Parathyroid adenoma (tissue), 2 donors: ENCODE results near the gene DNAJC13.

Source experiments
- H2AFZ ChIP-seq: fragments of 300-600 bp; sonication (generic); one replicate; pipeline ENCODE4 v1.7.0; 2017; ENCODE audit warnings: antibody characterized with exemption, mild to moderate bottlenecking
- H3K27ac ChIP-seq: fragments of 300-600 bp; sonication (generic); one replicate; pipeline ENCODE4 v1.7.0; 2017
- H3K27me3 ChIP-seq: fragments of 300-600 bp; sonication (generic); one replicate; pipeline ENCODE4 v1.7.0; 2017; ENCODE audit warnings: low read length; ENCODE audit not compliant: control insufficient read depth, insufficient read depth
- H3K36me3 ChIP-seq: fragments of 300-600 bp; sonication (generic); one replicate; pipeline ENCODE4 v1.7.0; 2017; ENCODE audit warnings: low read length; ENCODE audit not compliant: control insufficient read depth, insufficient read depth
- H3K4me1 ChIP-seq: fragments of 300-600 bp; sonication (generic); one replicate; pipeline ENCODE4 v1.7.0; 2017; ENCODE audit warnings: control low read depth
- H3K4me2 ChIP-seq: fragments of 300-600 bp; sonication (generic); one replicate; pipeline ENCODE4 v1.7.0; 2017; ENCODE audit warnings: low read length
- H3K4me3 ChIP-seq: fragments of 300-600 bp; sonication (generic); one replicate; pipeline ENCODE4 v1.7.0; 2017; ENCODE audit warnings: low read depth, low read length
- H3K79me2 ChIP-seq: fragments of 300-600 bp; sonication (generic); one replicate; pipeline ENCODE4 v1.7.0; 2017; ENCODE audit warnings: control low read depth
- H3K9ac ChIP-seq: fragments of 300-600 bp; sonication (generic); one replicate; pipeline ENCODE4 v1.7.0; 2017; ENCODE audit warnings: mild to moderate bottlenecking
- H3K9me3 ChIP-seq: fragments of 300-600 bp; sonication (generic); one replicate; pipeline ENCODE4 v1.7.0; 2017; ENCODE audit warnings: low read length; ENCODE audit not compliant: control insufficient read depth
- CTCF ChIP-seq: fragments of 300-600 bp; sonication (generic); IDR thresholded peaks from one replicate; pipeline ENCODE4 v1.7.0; 2017; ENCODE audit warnings: antibody characterized with exemption, mild to moderate bottlenecking
- donor health status: primary hyperparathyroidism.

DNAJC13 gene

DNA sequence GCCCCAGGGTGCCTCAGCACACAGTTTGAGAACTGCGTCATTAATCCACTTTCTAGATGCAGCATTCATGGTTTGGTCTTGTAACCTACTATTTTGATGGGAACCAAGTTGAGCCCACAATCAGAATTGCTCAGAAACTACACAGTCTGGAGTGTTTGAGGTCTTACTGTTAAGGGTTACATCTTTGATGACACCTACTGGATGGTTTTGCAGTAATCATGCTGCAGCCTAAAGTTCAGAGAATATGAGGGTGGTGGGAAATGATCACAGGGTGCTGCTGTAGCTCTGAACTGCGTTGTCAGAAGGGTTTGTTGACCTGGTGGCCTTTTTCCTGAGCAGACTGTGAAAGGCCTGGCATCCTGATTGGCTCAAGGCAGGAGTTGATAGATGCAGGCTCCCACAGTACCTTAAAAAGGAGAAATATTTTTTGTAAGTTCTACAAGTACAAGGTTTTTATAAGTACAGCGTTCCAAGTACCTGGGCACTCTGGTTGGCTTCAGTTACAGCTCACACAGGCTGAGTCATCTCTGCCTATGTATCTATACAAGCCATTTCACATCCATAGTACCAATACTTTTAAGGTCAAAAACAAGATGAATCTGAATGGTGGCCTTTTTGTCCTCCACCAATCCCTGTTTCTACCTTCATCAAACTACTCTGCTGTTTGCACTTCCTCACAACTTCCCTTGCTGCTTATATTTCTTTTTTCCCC lies 119.3 kb downstream of the DNAJC13 start:
- Histone ChIP-seq H3K36me3 (no peaks in the 10 kb centered on the region), H3K4me2 (no peak overlapping the region), H3K27ac (no peak overlapping the region), H3K9ac (no peak overlapping the region), H3K4me1 (peaks cover 2% of the 10 kb centered on the region), H3K27me3 (no peaks in the 10 kb centered on the region), H3K4me3 (no peak overlapping the region), H3K9me3 (no peaks in the 10 kb centered on the region), H2AFZ (no peak overlapping the region), H3K79me2 (no peaks in the 10 kb centered on the region)
- TF ChIP-seq CTCF: no peak

DNA sequence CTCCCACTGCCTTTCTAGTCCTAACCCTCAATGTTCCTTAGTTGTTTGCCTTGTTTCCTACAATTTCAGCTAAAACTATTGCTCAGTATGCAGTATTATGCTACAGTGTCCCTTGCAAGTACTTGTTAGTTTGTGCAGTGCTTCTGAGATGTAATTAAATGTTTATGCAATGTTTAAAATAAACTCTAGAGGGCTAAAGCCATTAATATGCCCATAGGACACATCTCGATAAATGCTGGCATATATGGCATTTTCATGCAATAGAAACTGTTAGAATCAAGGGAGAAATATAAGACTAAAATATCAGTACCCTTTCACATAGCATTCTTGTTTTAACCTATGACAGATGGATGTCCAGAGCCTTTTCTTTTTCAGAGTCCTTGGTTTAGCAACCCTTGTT lies 120.0 kb downstream of the DNAJC13 start:
- no peak overlapping the region for H3K27ac ChIP-seq
- no peak overlapping the region for H3K4me3 ChIP-seq
- H3K4me1 ChIP-seq: peaks cover 2% of the 10 kb centered on the region
- H3K4me2 ChIP-seq: no peak overlapping the region
- H2AFZ ChIP-seq: no peak overlapping the region
- H3K27me3 ChIP-seq: no peaks in the 10 kb centered on the region
- no peaks in the 10 kb centered on the region for H3K79me2 ChIP-seq
- H3K36me3 ChIP-seq: no peaks in the 10 kb centered on the region
- no peak for TF ChIP-seq CTCF
- H3K9me3 ChIP-seq: no peaks in the 10 kb centered on the region
- H3K9ac ChIP-seq: no peak overlapping the region

DNA sequence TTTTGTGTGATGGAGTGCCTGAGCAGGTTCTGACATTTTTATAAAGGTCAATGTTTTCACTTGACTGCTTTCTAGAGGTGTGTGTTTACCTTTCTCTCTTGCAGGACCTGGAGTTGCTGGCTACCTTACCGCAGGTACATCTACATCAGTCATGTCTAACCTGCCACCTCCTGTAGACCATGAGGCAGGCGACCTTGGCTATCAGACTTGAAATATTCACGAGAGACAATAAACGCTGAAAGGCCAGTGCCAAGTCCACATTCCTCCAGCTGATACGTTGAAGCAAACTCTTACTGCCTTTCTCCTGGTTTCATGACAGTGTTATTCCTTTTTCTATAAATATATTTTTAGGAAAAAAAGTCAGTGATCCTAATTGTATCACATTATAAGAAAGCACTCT lies 120.8 kb downstream of the DNAJC13 start:
- Histone ChIP-seq H3K36me3 (no peaks in the 10 kb centered on the region), H3K4me2 (no peak overlapping the region), H3K27me3 (no peaks in the 10 kb centered on the region), H3K79me2 (no peaks in the 10 kb centered on the region), H3K9me3 (no peaks in the 10 kb centered on the region), H3K27ac (no peak overlapping the region), H3K4me3 (no peak overlapping the region), H3K4me1 (peaks cover 2% of the 10 kb centered on the region), H3K9ac (no peak overlapping the region), H2AFZ (no peak overlapping the region)
- TF ChIP-seq CTCF: no peak

DNA sequence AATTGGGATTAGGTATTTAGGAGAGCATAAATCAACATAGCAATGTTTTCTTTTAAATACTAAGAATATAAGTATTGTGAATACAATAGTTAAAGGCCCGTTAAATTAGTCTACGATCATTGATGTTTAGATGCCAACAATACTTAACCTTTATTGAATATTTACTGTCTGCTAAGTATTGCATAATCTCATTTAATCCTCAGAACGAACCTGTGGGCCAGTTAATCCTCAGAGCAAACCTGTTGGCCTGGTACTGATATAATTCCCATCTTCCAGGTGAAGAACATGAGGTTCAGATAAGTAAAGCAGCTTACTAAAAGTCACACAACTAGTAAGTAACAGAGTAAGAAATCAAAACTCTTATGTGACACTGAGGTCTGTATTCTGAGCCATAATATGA lies 122.4 kb downstream of the DNAJC13 start:
- peaks cover 2% of the 10 kb centered on the region for H3K4me1 ChIP-seq
- H3K36me3 ChIP-seq: no peaks in the 10 kb centered on the region
- H3K4me3 ChIP-seq: no peak overlapping the region
- H3K27ac ChIP-seq: no peak overlapping the region
- H2AFZ ChIP-seq: no peak overlapping the region
- no peak overlapping the region for H3K9ac ChIP-seq
- H3K9me3 ChIP-seq: no peaks in the 10 kb centered on the region
- H3K4me2 ChIP-seq: no peak overlapping the region
- TF ChIP-seq CTCF: no peak
- H3K27me3 ChIP-seq: no peaks in the 10 kb centered on the region
- H3K79me2 ChIP-seq: no peaks in the 10 kb centered on the region

- H3K4me3 ChIP-seq: no peak overlapping the region
- TF ChIP-seq CTCF: no peak
- no peak overlapping the region for H3K4me2 ChIP-seq
- H3K4me1 ChIP-seq: no peaks in the 10 kb centered on the region
- no peak overlapping the region for H3K9ac ChIP-seq
- H3K27me3 ChIP-seq: no peaks in the 10 kb centered on the region
- no peak overlapping the region for H2AFZ ChIP-seq
- no peaks in the 10 kb centered on the region for H3K79me2 ChIP-seq
- H3K9me3 ChIP-seq: no peaks in the 10 kb centered on the region
- no peaks in the 10 kb centered on the region for H3K36me3 ChIP-seq
- H3K27ac ChIP-seq: no peak overlapping the region
Observed at GRCh38 chr3:132542577-132542976, 125.3 kb downstream of the DNAJC13 start.
